ENCODE results near the gene NEDD4L.

- TF ChIP-seq RARB (CRISPR knock-in tag; IDR thresholded peaks at IDR 0.05) (no peak), ARNTL (CRISPR knock-in tag; IDR thresholded peaks at IDR 0.05; ENCODE audit: borderline replicate concordance, low read depth) (no peak), POU6F1 (CRISPR knock-in tag; IDR thresholded peaks at IDR 0.05; ENCODE audit: borderline replicate concordance, low read depth) (no peak), ZNF8 (CRISPR knock-in tag; IDR thresholded peaks at IDR 0.05) (no peak), ZNF70 (CRISPR knock-in tag; IDR thresholded peaks at IDR 0.05) (no peak), BACH2 (CRISPR knock-in tag; IDR thresholded peaks at IDR 0.05; ENCODE audit: borderline replicate concordance) (no peak), PATZ1 (CRISPR knock-in tag; IDR thresholded peaks at IDR 0.05; ENCODE audit: borderline replicate concordance) (no peak), TSHZ2 (CRISPR knock-in tag; IDR thresholded peaks at IDR 0.05) (no peak), ZFP30 (CRISPR knock-in tag; IDR thresholded peaks at IDR 0.05) (no peak), CSDC2 (CRISPR knock-in tag; IDR thresholded peaks at IDR 0.05) (no peak), ESRRG (CRISPR knock-in tag; IDR thresholded peaks at IDR 0.05) (no peak)
Observed at GRCh38 chr18:58272779-58273435, 228.9 kb downstream of the NEDD4L start.
